HEK293 (cell line): Measurements from ENCODE around the gene NXT1.

Experiments
- BCL6B ChIP-seq: fragments of 450-650 bp; formaldehyde crosslinking; IDR thresholded peaks from 2 replicates; pipeline ENCODE4 v1.5.1; 2017; ENCODE audit warnings: missing biosample characterization, missing genetic modification characterization
- GLIS1 ChIP-seq: fragments of 450-650 bp; formaldehyde crosslinking; IDR thresholded peaks from 2 replicates; pipeline ENCODE4 v1.5.1; 2016; ENCODE audit warnings: missing biosample characterization, missing genetic modification characterization
- GLIS2 ChIP-seq: fragments of 450-650 bp; formaldehyde crosslinking; IDR thresholded peaks from 2 replicates; pipeline ENCODE4 v1.5.1; 2016; ENCODE audit warnings: missing biosample characterization, missing genetic modification characterization
- HIC1 ChIP-seq: fragments of 450-650 bp; formaldehyde crosslinking; IDR thresholded peaks from 2 replicates; pipeline ENCODE4 v1.5.1; 2016; ENCODE audit warnings: missing biosample characterization, missing genetic modification characterization
- HOXC10 ChIP-seq: sonication (generic); formaldehyde crosslinking; IDR thresholded peaks from 2 replicates; pipeline ENCODE4 v1.8.1; 2023; ENCODE audit warnings: mild to moderate bottlenecking, missing genetic modification reagents
- INSM2 ChIP-seq: fragments of 450-650 bp; formaldehyde crosslinking; IDR thresholded peaks from 2 replicates; pipeline ENCODE4 v1.5.1; 2016; ENCODE audit warnings: missing biosample characterization, missing genetic modification characterization
- KLF16 ChIP-seq: fragments of 450-650 bp; formaldehyde crosslinking; IDR thresholded peaks from 2 replicates; pipeline ENCODE4 v1.5.1; 2017; ENCODE audit warnings: missing biosample characterization, missing genetic modification characterization
- PRDM6 ChIP-seq: fragments of 450-650 bp; formaldehyde crosslinking; IDR thresholded peaks from 2 replicates; pipeline ENCODE4 v1.5.1; 2017; ENCODE audit warnings: missing biosample characterization, missing genetic modification characterization
- SETDB1 ChIP-seq: IDR thresholded peaks from one replicate; pipeline ENCODE4 v1.6.1; 2017; ENCODE audit warnings: mild to moderate bottlenecking, low read length, moderate library complexity, mixed read lengths; ENCODE audit not compliant: insufficient read length
- WT1 ChIP-seq: fragments of 450-650 bp; formaldehyde crosslinking; IDR thresholded peaks from 2 replicates; pipeline ENCODE4 v1.5.1; 2016; ENCODE audit warnings: missing biosample characterization, missing genetic modification characterization
- ZBTB26 ChIP-seq: fragments of 450-650 bp; formaldehyde crosslinking; optimal IDR thresholded peaks from 2 replicates; pipeline ENCODE3; 2016; ENCODE audit warnings: missing biosample characterization, mild to moderate bottlenecking, missing genetic modification characterization
- ZBTB48 ChIP-seq: fragments of 450-650 bp; formaldehyde crosslinking; IDR thresholded peaks from 2 replicates; pipeline ENCODE4 v1.5.1; 2016; ENCODE audit warnings: missing biosample characterization, missing genetic modification characterization
- ZFP69B ChIP-seq: fragments of 450-650 bp; formaldehyde crosslinking; IDR thresholded peaks from 2 replicates; pipeline ENCODE4 v1.5.1; 2016; ENCODE audit warnings: missing biosample characterization, missing genetic modification characterization
- ZNF114 ChIP-seq: fragments of 450-650 bp; formaldehyde crosslinking; IDR thresholded peaks from 2 replicates; pipeline ENCODE4 v1.5.0; 2017; ENCODE audit warnings: missing biosample characterization, missing genetic modification characterization
- ZNF138 ChIP-seq: fragments of 450-650 bp; formaldehyde crosslinking; IDR thresholded peaks from 2 replicates; pipeline ENCODE4 v1.5.1; 2016; ENCODE audit warnings: missing biosample characterization, missing genetic modification characterization, borderline replicate concordance
- ZNF155 ChIP-seq: fragments of 450-650 bp; formaldehyde crosslinking; IDR thresholded peaks from 2 replicates; pipeline ENCODE4 v1.5.1; 2016; ENCODE audit warnings: missing biosample characterization, missing genetic modification characterization
- ZNF24 ChIP-seq: fragments of 450-650 bp; formaldehyde crosslinking; IDR thresholded peaks from 2 replicates; pipeline ENCODE4 v1.5.1; 2016; ENCODE audit warnings: missing biosample characterization, missing genetic modification characterization
- ZNF248 ChIP-seq: fragments of 450-650 bp; formaldehyde crosslinking; IDR thresholded peaks from 2 replicates; pipeline ENCODE4 v1.5.1; 2017; ENCODE audit warnings: missing biosample characterization, missing genetic modification characterization
- ZNF433 ChIP-seq: fragments of 450-650 bp; formaldehyde crosslinking; IDR thresholded peaks from 2 replicates; pipeline ENCODE4 v1.5.1; 2016; ENCODE audit warnings: missing biosample characterization, missing genetic modification characterization, low read depth
- ZNF501 ChIP-seq: fragments of 450-650 bp; formaldehyde crosslinking; IDR thresholded peaks from 2 replicates; pipeline ENCODE4 v1.5.1; 2016; ENCODE audit warnings: missing biosample characterization, missing genetic modification characterization
- ZNF571 ChIP-seq: fragments of 450-650 bp; formaldehyde crosslinking; IDR thresholded peaks from 2 replicates; pipeline ENCODE4 v1.5.0; 2017; ENCODE audit warnings: missing biosample characterization, missing genetic modification characterization
- ZNF596 ChIP-seq: fragments of 450-650 bp; IDR thresholded peaks from 2 replicates; pipeline ENCODE4 v1.5.0; 2018; ENCODE audit warnings: missing biosample characterization, mild to moderate bottlenecking, missing genetic modification characterization, moderate library complexity
- ZNF639 ChIP-seq: fragments of 450-650 bp; formaldehyde crosslinking; IDR thresholded peaks from 2 replicates; pipeline ENCODE4 v1.5.1; 2016; ENCODE audit warnings: missing biosample characterization, missing genetic modification characterization
- ZNF670 ChIP-seq: fragments of 450-650 bp; formaldehyde crosslinking; IDR thresholded peaks from 2 replicates; pipeline ENCODE4 v1.5.1; 2016; ENCODE audit warnings: missing biosample characterization, missing genetic modification characterization, low read depth
- ZNF692 ChIP-seq: fragments of 450-650 bp; formaldehyde crosslinking; IDR thresholded peaks from 2 replicates; pipeline ENCODE4 v1.5.1; 2016; ENCODE audit warnings: missing biosample characterization, missing genetic modification characterization
- ZNF701 ChIP-seq: fragments of 450-650 bp; formaldehyde crosslinking; IDR thresholded peaks from 2 replicates; pipeline ENCODE4 v1.5.1; 2016; ENCODE audit warnings: missing biosample characterization, missing genetic modification characterization
- ZSCAN5A ChIP-seq: fragments of 450-650 bp; formaldehyde crosslinking; IDR thresholded peaks from 2 replicates; pipeline ENCODE4 v1.5.1; 2016; ENCODE audit warnings: missing biosample characterization, missing genetic modification characterization

Gene NXT1

GRCh38 chr20:23350904-23351838 lies 580 bp downstream of the NXT1 start (continued):
- TF ChIP-seq ZNF639 (tag by site-specific recombination) (no peak), ZFP69B (tag by site-specific recombination) (peak; percentile 74), GLIS1 (no peak), ZNF692 (tag by site-specific recombination) (peak; percentile 94), ZNF501 (tag by site-specific recombination) (0 out of 2 replicates have a peak, but pooled peaks have one; percentile 52), ZNF138 (tag by site-specific recombination) (no peak), ZNF155 (tag by site-specific recombination) (no peak), ZNF114 (tag by site-specific recombination) (no peak), WT1 (tag by site-specific recombination) (no peak), SETDB1 (no peak), KLF16 (tag by site-specific recombination) (no peak), ZNF596 (tag by site-specific recombination) (no peak), BCL6B (tag by site-specific recombination) (no peak), PRDM6 (tag by site-specific recombination) (no peak), ZSCAN5A (tag by site-specific recombination) (no peak; the same call in 1 of the 2 replicates), INSM2 (tag by site-specific recombination) (no peak), GLIS2 (tag by site-specific recombination) (peak; percentile 92), ZBTB26 (tag by site-specific recombination) (peak; percentile 87), ZNF24 (tag by site-specific recombination) (no peak), ZNF248 (tag by site-specific recombination) (no peak), ZBTB48 (tag by site-specific recombination) (no peak), ZNF670 (tag by site-specific recombination) (no peak), ZNF571 (tag by site-specific recombination) (no peak), ZNF701 (tag by site-specific recombination) (no peak), ZNF433 (tag by site-specific recombination) (no peak), HOXC10 (no peak), HIC1 (tag by site-specific recombination) (no peak)
